Lower leg skin (tissue), 3 donors: ENCODE results near the gene DNASE1L2.

Experiments
- CTCF ChIP-seq, 3 donors: fragments of 450-650 bp; IDR thresholded peaks; one replicate each; pipeline ENCODE4 v1.5.1; 2016; ENCODE audit warnings: antibody characterized with exemption in 3 of 3, mild to moderate bottlenecking in 3 of 3, moderate library complexity in 2 of 3
- POLR2A ChIP-seq, 2 donors: fragments of 450-650 bp; IDR thresholded peaks; one replicate each; pipeline ENCODE4 v1.6.1; 2016 to 2017; ENCODE audit warnings: antibody characterized with exemption in 2 of 2, mild to moderate bottlenecking in 1 of 2, moderate library complexity in 1 of 2

DNA sequence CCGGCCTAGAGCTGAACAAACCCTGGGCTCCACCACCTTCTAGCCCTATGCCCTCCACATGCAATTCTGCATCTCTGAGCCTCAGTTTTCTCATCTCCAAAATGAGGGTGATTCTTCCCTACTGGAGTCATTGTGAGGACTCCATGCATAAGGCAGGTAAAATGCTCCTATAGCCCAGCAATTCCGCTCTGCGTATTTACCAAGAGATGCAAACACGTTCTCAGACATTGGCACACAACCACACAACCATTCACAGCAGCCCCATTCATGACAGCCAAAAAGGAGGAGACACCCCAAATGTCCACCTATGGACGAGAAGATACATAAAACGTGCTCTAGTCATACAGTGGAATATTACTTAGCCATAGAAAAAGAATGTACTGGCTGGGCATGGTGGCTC is 35.9 kb upstream of the DNASE1L2 start:
- TF ChIP-seq POLR2A (IDR thresholded peaks at IDR 0.05) (no peak), CTCF (IDR thresholded peaks at IDR 0.05) (no peak)
